CD4-positive, alpha-beta T cell treated with Interleukin-6 at 100 ng/mL for 8 hours (primary cell): ENCODE results near the gene ARID4A.
"Not testable (repeated sequence)": the region's sequence is repeated elsewhere in the genome, so short reads cannot be mapped to it uniquely, and the experiment has no call there.

Experiments
- DNase-seq: peaks from one replicate; pipeline ENCODE4 v3.0.0-alpha.2; 2020; ENCODE audit warnings: mixed read lengths, low spot score

The ARID4A gene

DNA sequence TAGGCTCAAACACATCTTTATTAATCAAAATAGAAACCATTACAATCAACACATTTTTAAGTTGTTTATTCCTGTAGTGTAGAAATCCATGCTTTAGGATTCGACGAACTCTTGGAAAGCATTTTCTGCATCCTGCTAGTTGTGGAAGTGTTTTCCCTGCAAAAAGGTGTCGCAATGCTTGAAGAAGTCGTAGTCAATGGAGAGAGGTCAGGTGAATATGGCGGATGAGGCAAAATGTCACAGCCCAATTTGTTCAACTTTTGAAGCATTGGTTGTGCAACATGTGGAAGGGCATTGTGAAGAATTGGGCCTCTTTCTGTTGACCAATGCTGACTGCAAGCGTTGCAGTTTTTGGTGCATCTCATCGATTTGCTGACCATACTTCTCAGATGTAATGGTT is 4.2 kb upstream of the ARID4A start:
- no peak for DNase-seq

DNA sequence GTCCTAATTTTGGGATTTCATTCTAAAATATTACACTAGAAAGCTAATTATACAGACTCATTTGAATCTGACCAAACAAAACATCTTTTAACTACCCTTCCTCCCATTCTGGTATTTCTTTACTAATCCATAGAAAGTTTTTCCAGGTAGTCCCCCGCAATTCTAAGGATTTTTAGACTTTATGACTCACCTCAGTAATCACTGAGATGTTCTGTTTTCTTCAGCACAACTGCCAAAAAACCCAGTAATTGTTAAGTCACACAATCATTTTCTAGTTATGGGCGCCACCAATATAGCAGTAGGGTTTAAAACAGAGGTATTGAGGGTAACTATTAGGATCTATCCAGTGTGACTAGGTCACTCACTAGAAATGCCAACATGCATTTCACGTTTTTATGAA is 1.6 kb upstream of the ARID4A start:
- no peak for DNase-seq

- no peak for DNase-seq
Observed at GRCh38 chr14:58297412-58297761, 968 bp upstream of the ARID4A start.

DNA sequence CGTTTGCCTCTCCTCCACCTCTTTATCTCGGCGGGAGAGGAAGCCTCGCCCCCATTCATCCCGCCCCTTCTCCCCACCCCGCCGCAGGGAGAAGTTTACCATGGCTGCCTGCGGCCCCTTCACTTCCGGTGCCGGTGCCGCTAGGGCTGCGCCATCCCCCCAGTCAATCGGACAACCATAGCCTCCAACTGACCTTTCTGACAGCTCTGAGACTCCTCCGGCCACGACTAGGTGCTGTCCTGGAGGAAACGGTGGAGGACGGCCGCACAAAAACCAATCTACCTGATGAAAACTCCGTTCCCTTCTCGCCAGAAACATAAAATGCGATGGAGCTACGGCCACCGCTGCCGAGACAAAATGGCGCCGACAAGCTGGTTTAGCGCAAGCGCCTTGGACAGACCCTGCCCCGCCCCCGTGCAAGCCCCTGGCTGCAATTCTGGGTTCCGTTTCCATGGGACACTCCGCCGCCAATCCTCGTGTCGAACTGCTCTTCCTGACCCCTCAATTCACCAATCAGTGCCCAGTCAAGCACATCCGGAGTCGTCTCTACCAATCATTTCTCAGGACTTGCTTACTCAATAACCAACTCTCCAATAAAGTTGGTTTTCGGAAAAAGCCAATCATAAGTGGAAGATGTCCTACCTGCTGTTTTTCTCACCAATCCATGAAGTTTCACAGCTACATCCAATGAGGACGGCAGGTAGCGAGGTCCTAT is 436 bp upstream of the ARID4A start:
- peak; percentile 99 for DNase-seq

DNA sequence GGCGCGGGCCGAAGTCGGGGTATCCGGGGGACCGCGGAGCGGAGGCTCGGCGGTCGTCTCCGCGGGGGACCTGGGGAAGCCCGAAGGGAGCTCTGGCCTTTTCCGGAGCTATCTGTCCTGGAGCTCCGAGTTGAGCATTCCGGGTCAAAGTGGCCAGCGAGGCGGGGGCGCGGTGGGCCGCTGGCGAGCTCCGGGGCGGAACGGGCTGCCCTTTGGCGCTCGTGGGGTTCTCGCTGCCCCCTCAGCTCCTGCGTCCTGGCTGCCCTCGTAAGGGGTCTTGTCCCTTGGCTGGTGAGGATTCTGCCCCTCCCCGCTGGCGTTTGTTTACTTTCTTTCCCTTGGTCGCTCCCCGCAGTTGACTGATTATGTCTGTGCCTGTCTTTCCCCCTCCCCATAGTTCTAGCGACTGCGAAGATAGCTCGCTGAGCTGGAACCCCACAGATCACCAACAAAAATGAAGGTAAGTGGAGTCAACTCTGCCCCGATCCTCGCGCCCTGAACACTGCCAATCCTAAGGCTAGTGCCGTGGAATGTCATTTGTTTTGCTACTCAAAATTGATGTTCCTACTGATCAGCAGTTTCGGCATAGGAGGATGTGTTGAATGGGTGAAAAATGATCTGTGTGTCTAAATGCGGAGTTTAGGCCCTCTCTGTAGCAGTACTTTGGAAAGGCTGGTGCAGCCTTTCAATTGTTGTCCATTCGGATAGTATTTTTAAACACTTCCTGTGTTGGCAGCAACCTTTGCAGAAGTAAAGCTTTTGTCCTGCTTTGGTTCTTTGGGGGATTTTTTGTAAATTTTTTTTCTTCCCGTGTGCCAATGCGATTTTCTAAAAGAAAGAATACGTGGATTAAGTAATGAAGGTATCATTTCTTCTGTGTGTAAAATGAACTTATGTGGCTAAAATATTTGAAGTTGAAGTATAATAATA is 1.3 kb downstream of the ARID4A start:
- peak; percentile 4 for DNase-seq

GRCh38 chr14:58301416-58301815 is 3.1 kb downstream of the ARID4A start:
- no peak for DNase-seq

- no peak for DNase-seq
Observed at GRCh38 chr14:58305730-58306129, 7.4 kb downstream of the ARID4A start.

- no peak for DNase-seq
Observed at GRCh38 chr14:58307597-58308316, 9.4 kb downstream of the ARID4A start.

DNA sequence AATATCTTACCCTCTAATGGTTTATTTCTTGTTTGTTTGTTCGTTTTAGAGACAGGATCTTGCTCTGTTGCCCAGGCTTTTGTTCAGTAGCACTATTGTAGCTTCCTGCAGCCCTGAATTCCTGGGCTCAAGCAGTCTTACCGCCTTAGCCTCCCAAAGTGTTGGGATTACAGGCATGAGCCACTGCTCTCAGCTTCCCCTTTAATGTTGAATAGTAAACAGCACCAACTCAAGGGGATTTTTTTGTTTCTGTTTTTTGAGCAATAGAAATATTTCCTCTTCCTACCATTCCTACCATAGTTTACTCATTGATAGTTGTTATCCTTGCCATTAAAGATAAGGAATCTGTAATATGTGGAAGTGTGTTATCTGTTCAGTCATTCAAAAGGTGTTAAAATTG is 10.7 kb downstream of the ARID4A start:
- no peak for DNase-seq

GRCh38 chr14:58313699-58314098 is 15.3 kb downstream of the ARID4A start:
- DNase-seq: no peak

- no peak for DNase-seq
Observed at GRCh38 chr14:58315606-58316005, 17.3 kb downstream of the ARID4A start.

DNA sequence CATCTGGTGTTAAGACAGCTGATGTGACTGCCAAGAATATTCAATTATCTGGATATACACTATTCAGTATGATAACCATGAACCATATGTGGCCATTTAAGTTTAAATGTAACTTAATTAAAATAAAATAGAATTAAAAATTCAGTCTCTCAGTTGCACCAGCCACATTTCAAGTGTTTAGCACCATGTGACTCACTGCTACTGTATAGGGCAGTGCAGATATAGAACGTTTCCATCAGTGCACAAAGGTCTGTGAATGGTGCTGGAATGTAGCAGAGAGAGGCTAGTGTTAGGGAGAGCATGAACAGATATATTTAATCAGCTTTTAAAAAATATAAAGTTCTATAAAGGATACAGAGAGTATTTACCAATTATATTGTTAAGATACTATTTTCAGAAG is 28.7 kb downstream of the ARID4A start:
- no peak for DNase-seq

DNA sequence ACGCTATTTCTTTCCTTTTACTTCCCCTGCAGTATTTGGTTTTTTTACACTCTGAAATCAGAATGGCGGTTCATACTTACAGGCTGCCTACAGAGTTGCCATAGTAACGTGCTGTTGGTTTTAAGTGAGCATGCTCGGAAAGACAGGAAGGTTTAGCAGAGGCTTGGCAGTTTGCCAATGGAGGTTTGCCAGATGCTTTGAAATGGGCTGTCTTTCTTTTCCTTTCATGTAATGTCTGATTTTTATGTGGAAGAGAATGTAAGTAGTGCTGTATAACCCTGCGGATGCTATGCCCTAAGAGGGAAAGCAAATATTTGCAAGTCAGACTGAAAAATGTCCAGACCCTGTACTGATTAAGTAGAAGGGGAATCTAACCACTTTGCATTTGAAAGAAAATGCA is 32.8 kb downstream of the ARID4A start:
- DNase-seq: peak; percentile 97

DNA sequence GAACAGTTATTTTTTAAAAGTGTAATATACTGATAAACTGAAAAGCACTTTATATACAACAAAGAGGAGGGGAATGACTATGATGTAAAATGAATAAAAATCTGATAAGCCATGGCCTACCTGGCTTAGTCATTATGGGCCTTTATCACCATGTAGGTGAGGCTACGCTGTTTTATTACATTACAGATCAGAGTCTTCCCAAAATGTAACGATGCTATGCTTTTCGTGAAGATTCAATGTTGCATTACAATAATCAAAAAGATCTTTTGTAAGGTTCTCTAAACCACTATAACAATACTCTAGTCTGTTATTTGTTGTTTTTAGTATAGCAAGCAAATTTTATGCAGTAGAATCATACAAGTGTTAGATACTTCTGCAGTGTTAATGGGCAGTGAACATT is 34.2 kb downstream of the ARID4A start:
- no peak for DNase-seq

GRCh38 chr14:58339666-58340065 is 41.3 kb downstream of the ARID4A start:
- not testable (repeated sequence) for DNase-seq

GRCh38 chr14:58341152-58341748 is 42.9 kb downstream of the ARID4A start:
- DNase-seq: no peak

DNA sequence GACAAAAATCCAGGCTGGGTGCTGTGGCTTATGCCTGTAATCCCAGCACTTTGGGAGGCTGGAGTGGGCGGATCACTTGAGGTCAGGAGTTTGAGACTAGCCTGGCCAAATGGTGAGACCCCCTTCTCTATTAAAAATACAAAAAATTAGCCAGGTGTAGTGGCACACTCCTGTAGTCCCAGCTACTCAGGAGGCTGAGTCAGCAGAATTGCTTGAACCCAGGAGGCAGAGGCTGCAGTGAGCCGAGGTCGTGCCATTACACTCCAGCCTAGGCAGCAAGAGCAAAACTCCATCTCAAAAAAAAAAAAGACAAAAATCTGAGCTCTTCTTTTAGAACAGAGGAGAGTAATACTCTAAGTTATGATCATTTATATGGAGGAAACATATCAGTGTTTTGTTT is 45.2 kb downstream of the ARID4A start:
- not testable (repeated sequence) for DNase-seq

- no peak for DNase-seq
Observed at GRCh38 chr14:58353516-58354299, 55.4 kb downstream of the ARID4A start.

DNA sequence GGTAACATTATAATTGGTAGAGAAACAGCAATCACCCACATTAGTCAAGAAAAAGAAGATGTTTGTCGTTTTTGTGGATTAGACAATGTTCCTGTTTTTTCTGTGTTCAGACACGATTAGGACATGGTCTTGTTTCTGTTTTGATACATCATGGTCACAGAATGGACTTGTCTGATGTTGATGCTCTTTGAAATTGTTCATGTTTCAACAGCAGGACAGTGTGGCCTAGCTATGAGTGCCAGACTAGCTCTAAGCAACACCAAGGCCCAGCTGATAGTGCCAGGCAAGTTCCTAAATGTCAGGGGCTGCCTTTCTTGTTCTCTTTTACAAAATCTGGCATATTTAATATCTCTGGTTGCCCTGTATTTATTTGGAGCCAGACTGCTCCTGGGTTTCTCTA is 56.5 kb downstream of the ARID4A start:
- DNase-seq: no peak

DNA sequence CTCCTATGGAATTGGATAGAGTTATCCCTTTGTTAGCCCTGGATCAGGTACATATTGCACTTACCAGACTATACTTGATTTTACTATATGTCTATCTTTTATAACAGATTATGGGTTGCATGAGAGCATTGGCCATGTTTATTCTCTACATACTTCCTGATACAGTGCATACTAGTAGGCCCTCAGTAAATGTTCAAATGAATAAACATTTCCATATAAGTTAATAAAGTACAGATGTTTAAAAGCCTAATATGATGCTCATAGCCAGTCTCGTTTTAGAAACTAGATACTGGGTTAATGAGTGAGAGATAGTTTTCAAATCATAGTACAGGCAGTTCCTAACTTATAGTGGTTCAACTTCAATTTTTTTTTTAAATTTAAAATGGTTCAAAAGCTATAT is 57.9 kb downstream of the ARID4A start:
- no peak for DNase-seq

DNA sequence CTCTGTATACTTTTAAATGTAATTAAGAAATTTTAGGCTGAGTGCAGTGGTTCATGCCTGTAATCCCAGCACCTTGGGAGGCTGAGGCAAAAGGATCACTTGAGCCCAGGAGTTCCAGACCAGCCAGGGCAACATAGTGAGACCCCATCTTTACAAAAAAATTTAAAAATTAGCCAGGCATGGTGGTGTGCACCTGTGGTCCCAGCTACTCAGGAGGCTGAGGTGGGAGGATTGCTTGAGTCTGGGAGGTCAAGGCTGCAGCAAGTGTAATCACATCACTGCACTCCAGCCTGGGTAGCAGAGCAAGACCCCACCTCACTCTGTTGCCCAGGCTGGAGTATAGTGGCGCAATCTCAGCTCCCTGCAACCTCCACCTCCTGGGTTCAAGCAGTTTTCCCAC is 63.9 kb downstream of the ARID4A start:
- DNase-seq: not testable (repeated sequence)
